HepG2 (cell line): ENCODE data around the gene MPI. TPM values are rescaled to one million over a fixed set of nuclear protein-coding genes. Genes with fewer than 3 reads are reported as not detected.

Source experiments
- CREM ChIP-seq, 2 experiments: sonication (generic) in 1 of 2; formaldehyde crosslinking in 1 of 2; IDR thresholded peaks; 2 replicates each; pipeline versions ENCODE4 v1.4.0 to v1.6.1; 2016 to 2020; ENCODE audit warnings: antibody characterized with exemption in 1 of 2, mild to moderate bottlenecking in 1 of 2, missing genetic modification reagents in 1 of 2
- FOXK1 ChIP-seq: sonication (generic); formaldehyde crosslinking; IDR thresholded peaks from 2 replicates; pipeline ENCODE4 v1.4.0; 2020; ENCODE audit warnings: low read depth, missing genetic modification reagents, borderline replicate concordance
- HIVEP1 ChIP-seq: sonication (generic); formaldehyde crosslinking; IDR thresholded peaks from 2 replicates; pipeline ENCODE4 v1.4.0; 2020; ENCODE audit warnings: mild to moderate bottlenecking, missing genetic modification reagents
- NFYB ChIP-seq: sonication (generic); formaldehyde crosslinking; IDR thresholded peaks from 2 replicates; pipeline ENCODE4 v1.4.0; 2020; ENCODE audit warnings: missing genetic modification reagents
- NR3C1 ChIP-seq: sonication (generic); formaldehyde crosslinking; IDR thresholded peaks from 2 replicates; pipeline ENCODE4 v1.4.0; 2020; ENCODE audit warnings: missing genetic modification reagents
- SIX4 ChIP-seq: sonication (generic); formaldehyde crosslinking; IDR thresholded peaks from 2 replicates; pipeline ENCODE4 v1.4.0; 2020; ENCODE audit warnings: missing genetic modification reagents
- ZBTB7A ChIP-seq: sonication (generic); formaldehyde crosslinking; IDR thresholded peaks from 2 replicates; pipeline ENCODE4 v1.8.0; 2022; ENCODE audit warnings: mild to moderate bottlenecking, missing genetic modification reagents
- ZNF207 ChIP-seq: fragments of 450-650 bp; IDR thresholded peaks from 2 replicates; pipeline ENCODE4 v1.6.1; 2016; ENCODE audit warnings: antibody characterized with exemption, borderline replicate concordance
- polyA plus RNA-seq, 8 experiments: library from polyadenylated mRNA; depleted of rRNA in 3 of 8; stranded (reverse) in 7 of 8; unstranded in 1 of 8; fragments of >200 nt; fragmentation: Illumina TruSeq in 4 of 8; extraction: Trizol in 4 of 8; gene quantifications; 2 replicates each; pipeline versions ENCODE4 v1.2.1 to v1.2.3, GENCODE V29; 2011 to 2016; ENCODE audit warnings: low read depth in 4 of 8, missing spikeins in 1 of 8, mixed read lengths in 1 of 8; ENCODE audit not compliant: insufficient read depth in 1 of 8
- total RNA-seq, 5 experiments: library from RNA; depleted of rRNA; stranded (reverse); fragments of >200 nt; fragmentation: Illumina TruSeq; extraction: Trizol; gene quantifications; 2 replicates each; pipeline ENCODE4 v1.2.3, GENCODE V29; 2016; ENCODE audit warnings: low read depth in 1 of 5
- TF ChIP-seq, protein P1 (sequence below): sonication (generic); formaldehyde crosslinking; IDR thresholded peaks from 2 replicates; pipeline ENCODE4 v1.5.1; 2020; ENCODE audit warnings: mild to moderate bottlenecking, missing genetic modification reagents, borderline replicate concordance
- TF ChIP-seq, protein P2 (sequence below): IDR thresholded peaks from 2 replicates; pipeline ENCODE4 v1.6.1; 2016
- TF ChIP-seq, protein P3 (sequence below): sonication (generic); formaldehyde crosslinking; IDR thresholded peaks from 2 replicates; pipeline ENCODE4 v1.9.0; 2022; ENCODE audit warnings: missing genetic modification reagents, mild to moderate bottlenecking, borderline replicate concordance
- TF ChIP-seq, protein P4 (sequence below), 2 experiments: sonication (generic) in 1 of 2; formaldehyde crosslinking in 1 of 2; IDR thresholded peaks; 2 replicates each; pipeline versions ENCODE4 v1.4.0 to v1.6.1; 2018 to 2020; ENCODE audit warnings: missing genetic modification reagents in 2 of 2, borderline replicate concordance in 1 of 2, low read depth in 1 of 2, mild to moderate bottlenecking in 1 of 2, missing biosample characterization in 1 of 2
- TF ChIP-seq, protein P5 (sequence below): sonication (generic); formaldehyde crosslinking; IDR thresholded peaks from 2 replicates; pipeline ENCODE4 v1.8.1; 2023; ENCODE audit warnings: mild to moderate bottlenecking, inconsistent platforms, moderate library complexity, missing genetic modification reagents, borderline replicate concordance

The MPI gene
- total and polyA plus RNA-seq, 2 of the 13 experiments (the other 11 are each of a cell fraction or from before 2014, with no cell fraction given): 36.9 to 63.5 TPM

DNA sequence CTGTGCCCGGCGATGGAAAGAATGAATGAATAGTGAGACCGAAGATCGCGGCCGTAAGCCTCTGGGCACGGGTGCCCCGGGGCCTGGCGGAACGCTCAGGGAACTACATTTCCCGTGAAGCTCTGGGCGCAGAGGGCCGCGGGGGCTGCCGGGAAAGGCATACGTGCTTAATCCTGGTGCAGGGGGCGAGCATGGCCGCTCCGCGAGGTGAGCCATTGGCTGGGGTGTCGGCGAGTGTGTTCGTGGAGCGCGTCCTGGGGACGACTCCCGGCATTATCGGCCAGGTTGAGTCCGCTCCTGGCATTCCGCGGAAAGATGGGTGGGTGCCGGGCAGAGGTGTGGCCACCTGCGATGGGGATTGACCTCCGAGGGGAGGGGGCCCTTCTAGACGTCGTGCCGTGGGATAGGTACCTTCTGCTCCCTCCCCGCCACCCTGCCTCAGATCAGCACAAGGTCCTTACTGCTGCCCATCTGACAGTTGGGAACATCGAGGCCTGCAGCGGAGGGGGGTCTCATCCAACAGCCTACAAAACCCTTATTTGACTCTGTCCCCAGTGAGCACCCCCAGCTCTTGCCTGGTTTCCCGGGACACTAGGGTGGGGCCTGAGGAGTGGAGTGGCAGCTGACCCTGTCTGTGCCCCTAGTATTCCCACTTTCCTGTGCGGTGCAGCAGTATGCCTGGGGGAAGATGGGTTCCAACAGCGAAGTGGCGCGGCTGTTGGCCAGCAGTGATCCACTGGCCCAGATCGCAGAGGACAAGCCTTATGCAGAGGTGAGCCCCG lies at the start of gene MPI (continued):
- TF ChIP-seq, protein P1, sequence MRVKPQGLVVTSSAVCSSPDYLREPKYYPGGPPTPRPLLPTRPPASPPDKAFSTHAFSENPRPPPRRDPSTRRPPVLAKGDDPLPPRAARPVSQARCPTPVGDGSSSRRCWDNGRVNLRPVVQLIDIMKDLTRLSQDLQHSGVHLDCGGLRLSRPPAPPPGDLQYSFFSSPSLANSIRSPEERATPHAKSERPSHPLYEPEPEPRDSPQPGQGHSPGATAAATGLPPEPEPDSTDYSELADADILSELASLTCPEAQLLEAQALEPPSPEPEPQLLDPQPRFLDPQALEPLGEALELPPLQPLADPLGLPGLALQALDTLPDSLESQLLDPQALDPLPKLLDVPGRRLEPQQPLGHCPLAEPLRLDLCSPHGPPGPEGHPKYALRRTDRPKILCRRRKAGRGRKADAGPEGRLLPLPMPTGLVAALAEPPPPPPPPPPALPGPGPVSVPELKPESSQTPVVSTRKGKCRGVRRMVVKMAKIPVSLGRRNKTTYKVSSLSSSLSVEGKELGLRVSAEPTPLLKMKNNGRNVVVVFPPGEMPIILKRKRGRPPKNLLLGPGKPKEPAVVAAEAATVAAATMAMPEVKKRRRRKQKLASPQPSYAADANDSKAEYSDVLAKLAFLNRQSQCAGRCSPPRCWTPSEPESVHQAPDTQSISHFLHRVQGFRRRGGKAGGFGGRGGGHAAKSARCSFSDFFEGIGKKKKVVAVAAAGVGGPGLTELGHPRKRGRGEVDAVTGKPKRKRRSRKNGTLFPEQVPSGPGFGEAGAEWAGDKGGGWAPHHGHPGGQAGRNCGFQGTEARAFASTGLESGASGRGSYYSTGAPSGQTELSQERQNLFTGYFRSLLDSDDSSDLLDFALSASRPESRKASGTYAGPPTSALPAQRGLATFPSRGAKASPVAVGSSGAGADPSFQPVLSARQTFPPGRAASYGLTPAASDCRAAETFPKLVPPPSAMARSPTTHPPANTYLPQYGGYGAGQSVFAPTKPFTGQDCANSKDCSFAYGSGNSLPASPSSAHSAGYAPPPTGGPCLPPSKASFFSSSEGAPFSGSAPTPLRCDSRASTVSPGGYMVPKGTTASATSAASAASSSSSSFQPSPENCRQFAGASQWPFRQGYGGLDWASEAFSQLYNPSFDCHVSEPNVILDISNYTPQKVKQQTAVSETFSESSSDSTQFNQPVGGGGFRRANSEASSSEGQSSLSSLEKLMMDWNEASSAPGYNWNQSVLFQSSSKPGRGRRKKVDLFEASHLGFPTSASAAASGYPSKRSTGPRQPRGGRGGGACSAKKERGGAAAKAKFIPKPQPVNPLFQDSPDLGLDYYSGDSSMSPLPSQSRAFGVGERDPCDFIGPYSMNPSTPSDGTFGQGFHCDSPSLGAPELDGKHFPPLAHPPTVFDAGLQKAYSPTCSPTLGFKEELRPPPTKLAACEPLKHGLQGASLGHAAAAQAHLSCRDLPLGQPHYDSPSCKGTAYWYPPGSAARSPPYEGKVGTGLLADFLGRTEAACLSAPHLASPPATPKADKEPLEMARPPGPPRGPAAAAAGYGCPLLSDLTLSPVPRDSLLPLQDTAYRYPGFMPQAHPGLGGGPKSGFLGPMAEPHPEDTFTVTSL: peak; percentile 72; the same call in 1 of the 2 replicates
- TF ChIP-seq ZNF207 (no peak), FOXK1 (CRISPR knock-in tag) (peak; percentile 71; the same call in 1 of the 2 replicates), NR3C1 (CRISPR knock-in tag) (no peak), ZBTB7A (CRISPR knock-in tag) (0 out of 2 replicates have a peak, but pooled peaks have one; percentile 68), CREM (IDR thresholded peaks at IDR 0.05) (peak; percentile 92), CREM (CRISPR knock-in tag; IDR thresholded peaks at IDR 0.05) (no peak), NFYB (CRISPR knock-in tag) (peak; percentile 61), HIVEP1 (no peak; the same call in 1 of the 2 replicates), SIX4 (0 out of 2 replicates have a peak, but pooled peaks have one; percentile 23)
- TF ChIP-seq, protein P2, sequence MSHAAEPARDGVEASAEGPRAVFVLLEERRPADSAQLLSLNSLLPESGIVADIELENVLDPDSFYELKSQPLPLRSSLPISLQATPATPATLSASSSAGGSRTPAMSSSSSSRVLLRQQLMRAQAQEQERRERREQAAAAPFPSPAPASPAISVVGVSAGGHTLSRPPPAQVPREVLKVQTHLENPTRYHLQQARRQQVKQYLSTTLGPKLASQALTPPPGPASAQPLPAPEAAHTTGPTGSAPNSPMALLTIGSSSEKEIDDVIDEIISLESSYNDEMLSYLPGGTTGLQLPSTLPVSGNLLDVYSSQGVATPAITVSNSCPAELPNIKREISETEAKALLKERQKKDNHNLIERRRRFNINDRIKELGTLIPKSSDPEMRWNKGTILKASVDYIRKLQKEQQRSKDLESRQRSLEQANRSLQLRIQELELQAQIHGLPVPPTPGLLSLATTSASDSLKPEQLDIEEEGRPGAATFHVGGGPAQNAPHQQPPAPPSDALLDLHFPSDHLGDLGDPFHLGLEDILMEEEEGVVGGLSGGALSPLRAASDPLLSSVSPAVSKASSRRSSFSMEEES (CRISPR knock-in tag): no peak
- TF ChIP-seq, protein P3, sequence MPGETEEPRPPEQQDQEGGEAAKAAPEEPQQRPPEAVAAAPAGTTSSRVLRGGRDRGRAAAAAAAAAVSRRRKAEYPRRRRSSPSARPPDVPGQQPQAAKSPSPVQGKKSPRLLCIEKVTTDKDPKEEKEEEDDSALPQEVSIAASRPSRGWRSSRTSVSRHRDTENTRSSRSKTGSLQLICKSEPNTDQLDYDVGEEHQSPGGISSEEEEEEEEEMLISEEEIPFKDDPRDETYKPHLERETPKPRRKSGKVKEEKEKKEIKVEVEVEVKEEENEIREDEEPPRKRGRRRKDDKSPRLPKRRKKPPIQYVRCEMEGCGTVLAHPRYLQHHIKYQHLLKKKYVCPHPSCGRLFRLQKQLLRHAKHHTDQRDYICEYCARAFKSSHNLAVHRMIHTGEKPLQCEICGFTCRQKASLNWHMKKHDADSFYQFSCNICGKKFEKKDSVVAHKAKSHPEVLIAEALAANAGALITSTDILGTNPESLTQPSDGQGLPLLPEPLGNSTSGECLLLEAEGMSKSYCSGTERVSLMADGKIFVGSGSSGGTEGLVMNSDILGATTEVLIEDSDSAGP (CRISPR knock-in tag): peak; percentile 88
- TF ChIP-seq, protein P4, sequence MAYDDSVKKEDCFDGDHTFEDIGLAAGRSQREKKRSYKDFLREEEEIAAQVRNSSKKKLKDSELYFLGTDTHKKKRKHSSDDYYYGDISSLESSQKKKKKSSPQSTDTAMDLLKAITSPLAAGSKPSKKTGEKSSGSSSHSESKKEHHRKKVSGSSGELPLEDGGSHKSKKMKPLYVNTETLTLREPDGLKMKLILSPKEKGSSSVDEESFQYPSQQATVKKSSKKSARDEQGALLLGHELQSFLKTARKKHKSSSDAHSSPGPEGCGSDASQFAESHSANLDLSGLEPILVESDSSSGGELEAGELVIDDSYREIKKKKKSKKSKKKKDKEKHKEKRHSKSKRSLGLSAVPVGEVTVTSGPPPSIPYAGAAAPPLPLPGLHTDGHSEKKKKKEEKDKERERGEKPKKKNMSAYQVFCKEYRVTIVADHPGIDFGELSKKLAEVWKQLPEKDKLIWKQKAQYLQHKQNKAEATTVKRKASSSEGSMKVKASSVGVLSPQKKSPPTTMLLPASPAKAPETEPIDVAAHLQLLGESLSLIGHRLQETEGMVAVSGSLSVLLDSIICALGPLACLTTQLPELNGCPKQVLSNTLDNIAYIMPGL (CRISPR knock-in tag; IDR thresholded peaks at IDR 0.05; ENCODE audit: borderline replicate concordance in 1 of 2, low read depth in 1 of 2): peak; percentile 83 to 84
- TF ChIP-seq, protein P5, sequence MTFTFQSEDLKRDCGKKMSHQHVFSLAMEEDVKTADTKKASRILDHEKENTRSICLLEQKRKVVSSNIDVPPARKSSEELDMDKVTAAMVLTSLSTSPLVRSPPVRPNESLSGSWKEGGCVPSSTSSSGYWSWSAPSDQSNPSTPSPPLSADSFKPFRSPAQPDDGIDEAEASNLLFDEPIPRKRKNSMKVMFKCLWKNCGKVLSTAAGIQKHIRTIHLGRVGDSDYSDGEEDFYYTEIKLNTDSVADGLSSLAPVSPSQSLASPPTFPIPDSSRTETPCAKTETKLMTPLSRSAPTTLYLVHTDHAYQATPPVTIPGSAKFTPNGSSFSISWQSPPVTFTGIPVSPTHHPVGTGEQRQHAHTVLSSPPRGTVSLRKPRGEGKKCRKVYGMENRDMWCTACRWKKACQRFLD (CRISPR knock-in tag): peak; percentile 28; the same call in 1 of the 2 replicates
